Mucosa of descending colon (tissue), 3 donors: ENCODE results near the gene KIF3A. TPM values are rescaled to one million over a fixed set of nuclear protein-coding genes. Genes with fewer than 3 reads are reported as not detected.
"Not testable (repeated sequence)": the region's sequence is repeated elsewhere in the genome, so short reads cannot be mapped to it uniquely, and the experiment has no call there.

ENCODE experiments used
- ATAC-seq: fragments of 200-7000 bp; cut with Tn5 transposase; one replicate; pipeline ENCODE4 v1.9.1; 2020; ENCODE audit warnings: mild to moderate bottlenecking, moderate library complexity
- DNase-seq, 3 donors: peaks; one replicate each; pipeline ENCODE4 v3.0.0-alpha.2; 2020
- H3K36me3 ChIP-seq: fragments of 200-600 bp; one replicate; pipeline ENCODE4 v1.8.0; 2021; ENCODE audit warnings: low read depth, mild to moderate bottlenecking
- H3K4me1 ChIP-seq: fragments of 200-600 bp; one replicate; pipeline ENCODE4 v1.8.0; 2021; ENCODE audit warnings: low read depth, mild to moderate bottlenecking
- H3K4me3 ChIP-seq: fragments of 200-600 bp; one replicate; pipeline ENCODE4 v1.8.0; 2021; ENCODE audit warnings: mild to moderate bottlenecking
- H3K9me3 ChIP-seq: fragments of 200-600 bp; one replicate; pipeline ENCODE4 v1.8.0; 2021; ENCODE audit warnings: mild to moderate bottlenecking
- intact Hi-C, 2 donors: fragments of 100-400 bp; cut with DNase I in 1 of 2; cut with micrococcal nuclease in 1 of 2; formaldehyde crosslinking; loops; one replicate each; pipeline versions ENCODE4 v1.11.0 to v1.11.1; 2022; cut with DNase I, micrococcal nuclease
- total RNA-seq, 3 donors: library from RNA; stranded (reverse); fragmentation: NEBNext Ultra II Directional in 2 of 3; extraction: Animal tissue kit (Norgen Biotek cat#: 25700) in 2 of 3; gene quantifications; one replicate each; pipeline versions ENCODE4 v1.2.1 to v1.2.4, GENCODE V29; 2021 to 2023
- TF ChIP-seq, protein P1 (sequence below): fragments of 200-600 bp; IDR thresholded peaks from one replicate; pipeline ENCODE4 v1.8.0; 2022; ENCODE audit warnings: antibody characterized with exemption, mild to moderate bottlenecking
- donor health status: DM: no; HTN: no; CAD: no; lungs with moderate emphysema.
- donor health status: DM: no; HTN: no; CAD: no.
- donor health status: DM: no; HTN: yes; CAD: no.

Gene KIF3A
- total RNA-seq, 3 donors from 2014 or later, result 3.2 to 11.0 (median 3.8) TPM

DNA sequence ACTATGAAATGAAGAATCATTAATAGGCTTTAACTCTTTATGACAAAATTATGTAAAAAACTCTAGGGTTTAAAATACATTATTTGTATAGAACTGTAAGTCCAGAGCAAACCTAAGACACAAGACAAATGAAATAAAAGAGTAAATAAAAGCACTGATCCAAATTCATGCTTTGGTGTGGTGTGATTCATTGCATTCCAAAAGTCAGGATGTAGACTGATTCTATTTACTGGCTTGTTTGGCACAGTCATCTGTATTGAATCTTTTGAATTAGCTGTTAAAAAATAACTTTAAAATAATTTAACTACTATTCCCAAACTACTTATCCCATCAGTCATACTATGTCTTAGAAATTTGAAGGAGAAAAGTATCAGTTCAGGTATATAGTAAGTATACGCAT is 32.5 kb downstream of the KIF3A start:
- Histone ChIP-seq H3K4me3 (no peak overlapping the region), H3K36me3 (no peaks in the 10 kb centered on the region), H3K9me3 (no peaks in the 10 kb centered on the region), H3K4me1 (no peaks in the 10 kb centered on the region)
- DNase-seq, result no peak
- no peak for ATAC-seq
- TF ChIP-seq, protein P1, sequence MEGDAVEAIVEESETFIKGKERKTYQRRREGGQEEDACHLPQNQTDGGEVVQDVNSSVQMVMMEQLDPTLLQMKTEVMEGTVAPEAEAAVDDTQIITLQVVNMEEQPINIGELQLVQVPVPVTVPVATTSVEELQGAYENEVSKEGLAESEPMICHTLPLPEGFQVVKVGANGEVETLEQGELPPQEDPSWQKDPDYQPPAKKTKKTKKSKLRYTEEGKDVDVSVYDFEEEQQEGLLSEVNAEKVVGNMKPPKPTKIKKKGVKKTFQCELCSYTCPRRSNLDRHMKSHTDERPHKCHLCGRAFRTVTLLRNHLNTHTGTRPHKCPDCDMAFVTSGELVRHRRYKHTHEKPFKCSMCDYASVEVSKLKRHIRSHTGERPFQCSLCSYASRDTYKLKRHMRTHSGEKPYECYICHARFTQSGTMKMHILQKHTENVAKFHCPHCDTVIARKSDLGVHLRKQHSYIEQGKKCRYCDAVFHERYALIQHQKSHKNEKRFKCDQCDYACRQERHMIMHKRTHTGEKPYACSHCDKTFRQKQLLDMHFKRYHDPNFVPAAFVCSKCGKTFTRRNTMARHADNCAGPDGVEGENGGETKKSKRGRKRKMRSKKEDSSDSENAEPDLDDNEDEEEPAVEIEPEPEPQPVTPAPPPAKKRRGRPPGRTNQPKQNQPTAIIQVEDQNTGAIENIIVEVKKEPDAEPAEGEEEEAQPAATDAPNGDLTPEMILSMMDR, result no peak
- intact Hi-C loops, result no loop called here

- H3K4me3 ChIP-seq, result no peak overlapping the region
- H3K9me3 ChIP-seq, result no peaks in the 10 kb centered on the region
- TF ChIP-seq, protein P1, result no peak
- DNase-seq, result no peak
- intact Hi-C loops, result no loop called here
- no peaks in the 10 kb centered on the region for H3K36me3 ChIP-seq
- no peaks in the 10 kb centered on the region for H3K4me1 ChIP-seq
- ATAC-seq, result no peak
These were observed 41.4 kb downstream of the KIF3A start for GRCh38 chr5:132695956-132696355.

- H3K4me3 ChIP-seq, result no peak overlapping the region
- TF ChIP-seq, protein P1, result no peak
- H3K36me3 ChIP-seq, result no peaks in the 10 kb centered on the region
- ATAC-seq (no peak), DNase-seq (no peak)
- no peaks in the 10 kb centered on the region for H3K9me3 ChIP-seq
- no peaks in the 10 kb centered on the region for H3K4me1 ChIP-seq
- intact Hi-C loops, result no loop called here
These were observed 44.7 kb downstream of the KIF3A start for GRCh38 chr5:132692632-132692967.

DNA sequence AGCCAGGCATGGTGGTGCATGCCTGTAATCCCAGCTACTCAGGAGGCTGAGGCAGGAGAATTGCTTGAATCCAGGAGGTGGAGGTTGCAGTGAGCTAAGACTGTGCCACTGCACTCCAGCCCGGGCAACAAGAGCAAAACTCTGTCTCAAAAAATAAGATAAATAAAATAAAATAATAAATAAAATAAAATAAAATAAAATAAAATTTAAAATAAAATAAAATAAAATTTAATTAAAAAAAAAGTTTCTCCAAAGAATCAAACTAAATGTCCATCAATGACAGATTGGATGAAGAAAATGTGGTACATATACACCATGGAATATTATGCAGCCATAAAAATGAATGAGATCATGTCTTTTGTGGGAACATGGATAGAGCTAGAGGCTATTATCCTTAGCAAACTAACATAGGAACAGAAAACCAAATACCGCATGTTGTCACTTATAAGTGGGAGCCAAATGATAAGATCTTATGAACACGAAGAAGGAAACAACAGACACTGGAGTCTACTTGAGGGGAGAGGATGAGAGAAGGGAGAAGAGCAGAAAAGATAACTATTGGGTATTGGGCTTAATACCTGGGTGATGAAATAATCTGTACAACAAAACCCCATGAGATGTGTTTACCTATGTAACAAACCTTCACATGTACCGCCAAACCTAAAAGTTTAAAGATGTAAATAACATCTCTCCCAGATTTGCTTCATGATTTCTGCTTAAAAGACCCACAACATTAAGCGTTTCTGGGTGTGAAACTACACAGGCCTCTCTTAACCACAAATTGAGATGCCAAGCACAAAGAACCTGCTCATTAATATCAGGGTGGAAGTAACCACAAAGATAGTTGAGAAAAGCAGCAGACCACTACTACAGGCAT is 45.4 kb downstream of the KIF3A start:
- DNase-seq, H3K4me1 ChIP-seq, H3K4me3 ChIP-seq, H3K9me3 ChIP-seq, H3K36me3 ChIP-seq, intact Hi-C loops, ATAC-seq: not testable (repeated sequence)

- intact Hi-C loops, result no loop called here
- TF ChIP-seq, protein P1, result no peak
- no peaks in the 10 kb centered on the region for H3K4me1 ChIP-seq
These were observed 47.2 kb downstream of the KIF3A start for GRCh38 chr5:132690156-132690555.

DNA sequence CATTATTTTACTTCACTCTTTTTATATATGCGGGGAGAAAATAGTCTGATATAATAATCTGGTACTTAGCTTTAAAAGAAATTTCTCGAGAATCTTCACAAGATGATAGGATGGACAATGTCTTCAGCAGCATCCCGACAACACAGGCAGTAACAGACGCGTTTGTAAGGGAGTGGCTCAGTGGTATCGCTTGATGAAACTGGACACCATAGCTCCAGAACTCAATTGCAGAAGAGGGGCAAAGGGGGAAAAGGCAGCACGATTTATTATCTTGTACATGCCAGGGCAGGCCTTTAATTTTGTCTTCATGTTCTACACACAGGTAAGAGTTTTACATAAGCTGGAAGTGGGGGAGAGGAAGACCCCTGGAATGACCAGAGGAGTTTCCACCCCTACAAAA is 47.8 kb downstream of the KIF3A start:
- ATAC-seq (no peak), DNase-seq (no peak)
- no peaks in the 10 kb centered on the region for H3K4me1 ChIP-seq
- no peak overlapping the region for H3K4me3 ChIP-seq
- no peaks in the 10 kb centered on the region for H3K36me3 ChIP-seq
- no peaks in the 10 kb centered on the region for H3K9me3 ChIP-seq
- intact Hi-C loops, result no loop called here
- TF ChIP-seq, protein P1, result no peak

More at GRCh38 chr5:132690156-132690555, 47.2 kb downstream of the KIF3A start:
- Histone ChIP-seq H3K9me3 (no peaks in the 10 kb centered on the region), H3K36me3 (no peaks in the 10 kb centered on the region), H3K4me3 (no peak overlapping the region)
- ATAC-seq, result no peak
- no peak for DNase-seq
